GM21381 (cell line): ENCODE measurements around the gene FAM81A.
"Not testable (repeated sequence)": the region's sequence is repeated elsewhere in the genome, so short reads cannot be mapped to it uniquely, and the experiment has no call there.

Experiments used
- ATAC-seq: cut with Tn5 transposase; IDR thresholded peaks from one replicate; pipeline ENCODE4 v1.9.1; 2021; ENCODE audit warnings: mild to moderate bottlenecking, moderate library complexity; ENCODE audit not compliant: unreplicated experiment

Gene FAM81A

GRCh38 chr15:59437817-59438624 lies at the start of gene FAM81A:
Gene FAM81A, plus strand, starts transcription at chr15:59438186. Its CDS starts 20,441 bp downstream, at chr15:59458627.
- peak; percentile 75 for ATAC-seq

- ATAC-seq = no peak
Observed at GRCh38 chr15:59388670-59389069, 49.3 kb upstream of the FAM81A start.

- ATAC-seq = no peak
Observed at GRCh38 chr15:59392299-59392698, 45.7 kb upstream of the FAM81A start.

GRCh38 chr15:59394166-59394661 lies 43.8 kb upstream of the FAM81A start:
- ATAC-seq = no peak

GRCh38 chr15:59396211-59396610 lies 41.8 kb upstream of the FAM81A start:
- ATAC-seq = no peak

- no peak for ATAC-seq
Observed at GRCh38 chr15:59396679-59397078, 41.3 kb upstream of the FAM81A start.

GRCh38 chr15:59398220-59398619 lies 39.8 kb upstream of the FAM81A start:
- no peak for ATAC-seq

GRCh38 chr15:59399465-59400102 lies 38.4 kb upstream of the FAM81A start:
- peak; percentile 83 for ATAC-seq

- ATAC-seq = peak; percentile 22
Observed at GRCh38 chr15:59400103-59400813, 37.7 kb upstream of the FAM81A start.

GRCh38 chr15:59401051-59401823 lies 36.7 kb upstream of the FAM81A start:
- not testable (repeated sequence) for ATAC-seq

- ATAC-seq = no peak
Observed at GRCh38 chr15:59401824-59402569, 36.0 kb upstream of the FAM81A start.

GRCh38 chr15:59405079-59405478 lies 32.9 kb upstream of the FAM81A start:
- no peak for ATAC-seq

GRCh38 chr15:59406446-59406845 lies 31.5 kb upstream of the FAM81A start:
- ATAC-seq = peak; percentile 36

- no peak for ATAC-seq
Observed at GRCh38 chr15:59407946-59408345, 30.0 kb upstream of the FAM81A start.

GRCh38 chr15:59410391-59410896 lies 27.5 kb upstream of the FAM81A start:
- no peak for ATAC-seq

- ATAC-seq = no peak
Observed at GRCh38 chr15:59413577-59413976, 24.4 kb upstream of the FAM81A start.

- no peak for ATAC-seq
Observed at GRCh38 chr15:59416816-59417215, 21.2 kb upstream of the FAM81A start.

GRCh38 chr15:59419170-59419569 lies 18.8 kb upstream of the FAM81A start:
- ATAC-seq = no peak

GRCh38 chr15:59420108-59420507 lies 17.9 kb upstream of the FAM81A start:
- no peak for ATAC-seq
